ENCODE results near the gene REPIN1. TPM values are rescaled to one million over a fixed set of nuclear protein-coding genes. Genes with fewer than 3 reads are reported as not detected.

Gene REPIN1
- total RNA-seq, 1 experiment from 2014 or later = 106 TPM

- no peak overlapping the region for H3K4me2 ChIP-seq (ENCODE audit: low read length)
- BruUV-seq (replicated peaks) = no TSS peak
- no peak for DNase-seq (ENCODE audit: low read depth, low spot score)
- no peaks in the 10 kb centered on the region for H3K79me2 ChIP-seq (ENCODE audit: insufficient read depth, low read length)
- H3K4me3 ChIP-seq (replicated peaks in 1 of 2; ENCODE audit: low read depth in 1 of 2, low read length in 2 of 2) = no peak overlapping the region
- no peaks in the 10 kb centered on the region for H3K27me3 ChIP-seq (ENCODE audit: insufficient read depth, low read length)
- no peaks in the 10 kb centered on the region for H4K20me1 ChIP-seq (ENCODE audit: insufficient read depth)
- ATAC-seq = no peak
- TF ChIP-seq ELF1 (IDR thresholded peaks at IDR 0.05; ENCODE audit: borderline replicate concordance, low read depth) = no peak
- TF ChIP-seq, protein P1, sequence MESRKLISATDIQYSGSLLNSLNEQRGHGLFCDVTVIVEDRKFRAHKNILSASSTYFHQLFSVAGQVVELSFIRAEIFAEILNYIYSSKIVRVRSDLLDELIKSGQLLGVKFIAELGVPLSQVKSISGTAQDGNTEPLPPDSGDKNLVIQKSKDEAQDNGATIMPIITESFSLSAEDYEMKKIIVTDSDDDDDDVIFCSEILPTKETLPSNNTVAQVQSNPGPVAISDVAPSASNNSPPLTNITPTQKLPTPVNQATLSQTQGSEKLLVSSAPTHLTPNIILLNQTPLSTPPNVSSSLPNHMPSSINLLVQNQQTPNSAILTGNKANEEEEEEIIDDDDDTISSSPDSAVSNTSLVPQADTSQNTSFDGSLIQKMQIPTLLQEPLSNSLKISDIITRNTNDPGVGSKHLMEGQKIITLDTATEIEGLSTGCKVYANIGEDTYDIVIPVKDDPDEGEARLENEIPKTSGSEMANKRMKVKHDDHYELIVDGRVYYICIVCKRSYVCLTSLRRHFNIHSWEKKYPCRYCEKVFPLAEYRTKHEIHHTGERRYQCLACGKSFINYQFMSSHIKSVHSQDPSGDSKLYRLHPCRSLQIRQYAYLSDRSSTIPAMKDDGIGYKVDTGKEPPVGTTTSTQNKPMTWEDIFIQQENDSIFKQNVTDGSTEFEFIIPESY (IDR thresholded peaks at IDR 0.05; ENCODE audit: extremely low read depth, insufficient replicate concordance, low read length) = no peak
- no peak for TF ChIP-seq EZH2phosphoT487 (IDR thresholded peaks at IDR 0.05; ENCODE audit: borderline replicate concordance)
- TF ChIP-seq SRF (IDR thresholded peaks at IDR 0.05; ENCODE audit: low read depth) = no peak
- no peak for TF ChIP-seq CEBPB (IDR thresholded peaks at IDR 0.05; ENCODE audit: low read depth)
- no peak for TF ChIP-seq TCF7L2 (IDR thresholded peaks at IDR 0.05; ENCODE audit: borderline replicate concordance, extremely low read depth, insufficient read depth, insufficient read length)
- TF ChIP-seq MAX (IDR thresholded peaks at IDR 0.05) = no peak
- TF ChIP-seq EGR1 (IDR thresholded peaks at IDR 0.05; ENCODE audit: low read depth) = no peak
- TF ChIP-seq ATF3 (IDR thresholded peaks at IDR 0.05) = no peak
- TF ChIP-seq FOSL1 (IDR thresholded peaks at IDR 0.05; ENCODE audit: low read depth) = no peak
- TF ChIP-seq REST (IDR thresholded peaks at IDR 0.05; ENCODE audit: low read depth) = no peak
- TF ChIP-seq JUND (IDR thresholded peaks at IDR 0.05) = no peak
- no peaks in the 10 kb centered on the region for H3K36me3 ChIP-seq (ENCODE audit: control insufficient read depth in 1 of 2, insufficient read depth in 2 of 2, low read length in 2 of 2)
- POLR2A ChIA-PET = no interaction called here
- no peaks in the 10 kb centered on the region for H3K9me3 ChIP-seq (ENCODE audit: control insufficient read depth in 1 of 2, insufficient read depth in 1 of 2, low read depth in 1 of 2, low read length in 2 of 2)
- H3K27ac ChIP-seq (ENCODE audit: low read depth, low read length) = no peak overlapping the region
- H2AFZ ChIP-seq (ENCODE audit: low read depth, low read length, poor library complexity, severe bottlenecking) = no peak overlapping the region
- RAD21 ChIA-PET (ENCODE audit: low non-redundant PET in 1 of 2, low total read pairs in 2 of 2, uncharacterized antibody in 2 of 2, unreplicated experiment in 2 of 2) = no interaction called here
- intact Hi-C loops (cut with micrococcal nuclease) = loop anchor here (10.0 kb wide), 1 partner anchor 56 kb away; no protein-coding TSS in a partner anchor
- H3K4me1 ChIP-seq (ENCODE audit: control insufficient read depth in 1 of 2, insufficient read depth in 2 of 2, low read length in 2 of 2) = peaks cover 0 to 12% of the 10 kb centered on the region in 2 experiments; a peak in 2 of 4 replicates
- CTCF ChIA-PET = no interaction called here
- no peaks in the 10 kb centered on the region for H3K9me2 ChIP-seq (ENCODE audit: insufficient read depth)
- no peak overlapping the region for H3K9ac ChIP-seq (ENCODE audit: low read length)
Measured at GRCh38 chr7:150360363-150361058, 8.1 kb upstream of the REPIN1 start.
